HepG2 (cell line): ENCODE data around the gene MAPRE3. TPM values are rescaled to one million over a fixed set of nuclear protein-coding genes. Genes with fewer than 3 reads are reported as not detected.
A peak's percentile ranks its signal among the peaks of the same experiment; 100 is the strongest.

Experiments
- ATAC-seq: fragments of 200-7000 bp; cut with Tn5 transposase; 3 replicates; pipeline ENCODE4 v1.9.1; 2020; ENCODE audit warnings: mild to moderate bottlenecking, moderate library complexity
- BruUV-seq: library from RNA; stranded (reverse); fragments of 400-500 nt; replicated peaks from 2 replicates; lab custom pipeline; 2021; lab: Mats Ljungman, UMichigan
- CTCF ChIA-PET: fragments of 300-600 bp; formaldehyde crosslinking; extraction: SDS; loops from one replicate; lab custom pipeline; 2021; ENCODE audit warnings: low total read pairs, inconsistent platforms, low intra/inter-chr PET ratio; lab: Yijun Ruan, JAX
- POLR2A ChIA-PET: fragments of 350-600 bp; sonication (Branson Sonifier 250); formaldehyde crosslinking; loops from one replicate; lab custom pipeline; 2020; ENCODE audit warnings: antibody characterized with exemption, inconsistent platforms; lab: Yijun Ruan, JAX
- DNase-seq: peaks from one replicate; pipeline ENCODE4 v3.0.0-alpha.2; 2015; ENCODE audit warnings: low spot score
- FAIRE-seq: peaks from 3 replicates; lab custom pipeline; 2011; peaks lifted over from hg19 to GRCh38; lab: Jason Lieb, UNC
- H2AFZ ChIP-seq: one replicate; pipeline ENCODE4 v1.6.1; 2011; ENCODE audit warnings: low read length, inconsistent platforms
- H3K27ac ChIP-seq: fragments of 300-600 bp; 3 replicates; pipeline ENCODE4 v1.8.0; 2011; ENCODE audit warnings: mixed run types, mild to moderate bottlenecking, mixed read lengths, low read length, inconsistent platforms; ENCODE audit not compliant: insufficient read depth; ENCODE audit errors: extremely low read length
- H3K27me3 ChIP-seq, 2 experiments: fragments of 200-600 bp in 1 of 2; 2 replicates in 1 of 2; 3 replicates in 1 of 2; pipeline versions ENCODE4 v1.6.0 to v1.8.0; 2011; ENCODE audit warnings: low read length in 2 of 2, mild to moderate bottlenecking in 2 of 2, moderate library complexity in 2 of 2, inconsistent platforms in 1 of 2; ENCODE audit not compliant: insufficient read depth in 2 of 2, control insufficient read depth in 1 of 2
- H3K36me3 ChIP-seq, 2 experiments: fragments of 200-600 bp in 1 of 2; replicated peaks in 1 of 2; 2 replicates in 1 of 2; 3 replicates in 1 of 2; pipeline versions ENCODE4 v1.5.1 to v1.8.0; 2011; ENCODE audit warnings: low read length in 2 of 2, inconsistent platforms in 1 of 2; ENCODE audit not compliant: insufficient read depth in 2 of 2, control insufficient read depth in 1 of 2
- H3K4me1 ChIP-seq: 2 replicates; pipeline ENCODE4 v1.5.1; 2012; ENCODE audit warnings: low read length, inconsistent platforms; ENCODE audit not compliant: insufficient read depth
- H3K4me2 ChIP-seq: 2 replicates; pipeline ENCODE4 v1.6.0; 2011; ENCODE audit warnings: low read depth, low read length, inconsistent platforms
- H3K4me3 ChIP-seq, 3 experiments: fragments of 200-600 bp in 1 of 3; sonication (generic), shearing (Covaris generic) in 1 of 3; replicated peaks in 1 of 3; 2 replicates each; pipeline ENCODE4 v1.5.1; 2011 to 2016; ENCODE audit warnings: low read length in 3 of 3, inconsistent platforms in 2 of 3, low read depth in 2 of 3, mild to moderate bottlenecking in 2 of 3, control low read depth in 1 of 3, mixed read lengths in 1 of 3; ENCODE audit not compliant: insufficient read depth in 1 of 3
- H3K79me2 ChIP-seq: one replicate; pipeline ENCODE4 v1.6.1; 2011; ENCODE audit warnings: low read length, inconsistent platforms; ENCODE audit not compliant: insufficient read depth
- H3K9ac ChIP-seq: 2 replicates; pipeline ENCODE4 v1.6.0; 2011; ENCODE audit warnings: mild to moderate bottlenecking, low read depth, low read length, inconsistent platforms; ENCODE audit not compliant: insufficient read depth
- H3K9me3 ChIP-seq: 2 replicates; pipeline ENCODE4 v1.5.1; 2012; ENCODE audit warnings: mild to moderate bottlenecking, low read length
- H4K20me1 ChIP-seq: 2 replicates; pipeline ENCODE4 v1.6.0; 2011; ENCODE audit warnings: inconsistent platforms, mild to moderate bottlenecking, low read length, moderate library complexity; ENCODE audit not compliant: insufficient read depth
- GPBP1L1 ChIP-seq: sonication (generic); formaldehyde crosslinking; IDR thresholded peaks from 2 replicates; pipeline ENCODE4 v1.5.0; 2020; ENCODE audit warnings: mild to moderate bottlenecking, missing genetic modification reagents
- KDM2A ChIP-seq: sonication (generic); formaldehyde crosslinking; IDR thresholded peaks from 2 replicates; pipeline ENCODE4 v1.4.0; 2020; ENCODE audit warnings: low read depth, missing genetic modification reagents, borderline replicate concordance
- POLR2AphosphoS5 ChIP-seq: IDR thresholded peaks from 2 replicates; pipeline ENCODE4 v1.6.1; 2012; ENCODE audit warnings: low read depth, low read length
- PPARG ChIP-seq: conservative IDR thresholded peaks from 2 replicates; pipeline ENCODE4 v1.6.1; 2016; ENCODE audit warnings: missing biosample characterization, missing genetic modification reagents
- RBFOX2 ChIP-seq: fragments of 200-400 bp; formaldehyde crosslinking; IDR thresholded peaks from 2 replicates; pipeline ENCODE4 v1.6.1; 2017; ENCODE audit warnings: low read depth, mild to moderate bottlenecking, low read length
- REL ChIP-seq: sonication (generic); formaldehyde crosslinking; conservative IDR thresholded peaks from 2 replicates; pipeline ENCODE4 v1.8.0; 2022; ENCODE audit warnings: mild to moderate bottlenecking, missing genetic modification reagents, moderate library complexity
- ZNF597 ChIP-seq: sonication (generic); formaldehyde crosslinking; IDR thresholded peaks from 2 replicates; pipeline ENCODE4 v1.5.0; 2020; ENCODE audit warnings: missing genetic modification reagents
- WGBS: methylation state at CpG from one replicate; pipeline ENCODE4 v1.1.6; 2017; ENCODE audit warnings: low lambda C conversion rate; 5-methylcytosine and 5-hydroxymethylcytosine counted together
- in situ Hi-C: cut with HindIII; loops from 2 replicates; pipeline ENCODE4 v1.10.0; 2017; ENCODE audit warnings: low pct_unique_long_range_greater_than_20kb; ENCODE audit not compliant: extremely low pct_ligation_motif_present
- intact Hi-C: fragments of 100-400 bp; cut with micrococcal nuclease; formaldehyde crosslinking; loops from one replicate; pipeline ENCODE4 v1.10.0; 2022; ENCODE audit not compliant: unreplicated experiment
- polyA plus RNA-seq, 8 experiments: library from polyadenylated mRNA; depleted of rRNA in 3 of 8; stranded (reverse) in 7 of 8; unstranded in 1 of 8; fragments of >200 nt; fragmentation: Illumina TruSeq in 4 of 8; extraction: Trizol in 4 of 8; gene quantifications; 2 replicates each; pipeline versions ENCODE4 v1.2.1 to v1.2.3, GENCODE V29; 2011 to 2016; ENCODE audit warnings: low read depth in 4 of 8, missing spikeins in 1 of 8, mixed read lengths in 1 of 8; ENCODE audit not compliant: insufficient read depth in 1 of 8
- total RNA-seq, 5 experiments: library from RNA; depleted of rRNA; stranded (reverse); fragments of >200 nt; fragmentation: Illumina TruSeq; extraction: Trizol; gene quantifications; 2 replicates each; pipeline ENCODE4 v1.2.3, GENCODE V29; 2016; ENCODE audit warnings: low read depth in 1 of 5
- TF ChIP-seq, protein P1 (sequence below): sonication (generic); formaldehyde crosslinking; conservative IDR thresholded peaks from 2 replicates; pipeline ENCODE4 v1.5.0; 2020; ENCODE audit warnings: missing genetic modification reagents

Gene MAPRE3
- total and polyA plus RNA-seq, 2 of the 13 experiments (the other 11 are each of a cell fraction or from before 2014, with no cell fraction given) = 0.31 to 0.91 TPM

GRCh38 chr2:27065128-27065527 lies 94.7 kb downstream of the MAPRE3 start:
- H4K20me1 ChIP-seq = peaks cover 2% of the 10 kb centered on the region; the same call in 1 of the 2 replicates
- intact Hi-C loops (no loop called here), in situ Hi-C loops (no loop called here)
- H3K27me3 ChIP-seq = no peaks in the 10 kb centered on the region
- ChIA-PET CTCF (no interaction called here), POLR2A (interaction anchor here (1.3 to 11.6 kb wide), 5 partner anchors 7 to 28 kb away, joined by 4 to 100 read pairs (median 14); partner anchors contain the start of genes AGBL5 and KHK)
- FAIRE-seq (no peak), ATAC-seq (no peak), DNase-seq (no peak)
- no peak overlapping the region for H3K4me3 ChIP-seq
- H3K4me1 ChIP-seq = peaks cover 20% of the 10 kb centered on the region
- no peak overlapping the region for H2AFZ ChIP-seq
- 98% methylated on average over 3 of the region's 3 CpGs for WGBS
- H3K79me2 ChIP-seq = peaks cover 17% of the 10 kb centered on the region
- no peak overlapping the region for H3K4me2 ChIP-seq
- peaks cover 18 to 27% of the 10 kb centered on the region in 2 experiments for H3K36me3 ChIP-seq
- H3K9ac ChIP-seq = no peak overlapping the region
- no peak overlapping the region for H3K27ac ChIP-seq
- H3K9me3 ChIP-seq = no peaks in the 10 kb centered on the region
- TF ChIP-seq, protein P1, sequence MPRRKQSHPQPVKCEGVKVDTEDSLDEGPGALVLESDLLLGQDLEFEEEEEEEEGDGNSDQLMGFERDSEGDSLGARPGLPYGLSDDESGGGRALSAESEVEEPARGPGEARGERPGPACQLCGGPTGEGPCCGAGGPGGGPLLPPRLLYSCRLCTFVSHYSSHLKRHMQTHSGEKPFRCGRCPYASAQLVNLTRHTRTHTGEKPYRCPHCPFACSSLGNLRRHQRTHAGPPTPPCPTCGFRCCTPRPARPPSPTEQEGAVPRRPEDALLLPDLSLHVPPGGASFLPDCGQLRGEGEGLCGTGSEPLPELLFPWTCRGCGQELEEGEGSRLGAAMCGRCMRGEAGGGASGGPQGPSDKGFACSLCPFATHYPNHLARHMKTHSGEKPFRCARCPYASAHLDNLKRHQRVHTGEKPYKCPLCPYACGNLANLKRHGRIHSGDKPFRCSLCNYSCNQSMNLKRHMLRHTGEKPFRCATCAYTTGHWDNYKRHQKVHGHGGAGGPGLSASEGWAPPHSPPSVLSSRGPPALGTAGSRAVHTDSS = no peak
- TF ChIP-seq KDM2A (CRISPR knock-in tag) = no peak
- TF ChIP-seq ZNF597 (CRISPR knock-in tag) = no peak
- TF ChIP-seq REL (CRISPR knock-in tag) = 0 out of 2 replicates have a peak, but pooled peaks have one; percentile 23
- no TSS peak for BruUV-seq

DNA sequence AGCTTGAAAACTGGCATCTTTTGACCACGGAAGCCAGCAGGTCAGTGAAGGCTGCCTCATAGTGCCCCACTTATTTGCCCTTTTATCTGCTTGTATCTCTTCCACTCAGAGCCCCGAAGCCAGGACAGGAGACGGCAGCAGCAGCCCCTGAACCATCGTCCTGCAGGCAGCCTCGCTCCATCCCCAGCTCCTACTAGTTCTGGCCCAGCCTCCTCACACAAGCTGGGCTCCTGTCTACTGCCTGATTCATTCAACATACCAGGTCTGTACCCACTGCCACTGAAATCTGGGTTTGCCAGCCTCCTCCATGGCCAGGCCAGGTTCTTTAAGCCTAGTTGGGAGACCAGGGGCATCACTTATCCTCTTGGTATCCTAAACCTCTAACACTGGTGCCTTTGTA lies 96.9 kb downstream of the MAPRE3 start:
- CTCF ChIA-PET = no interaction called here
- POLR2A ChIA-PET = interaction anchor here (1.2 to 11.6 kb wide), 6 partner anchors 9 to 28 kb away, joined by 3 to 100 read pairs (median 5); partner anchors contain the start of gene AGBL5
- H3K9ac ChIP-seq = no peak overlapping the region

More for the DNA sequence above, 96.9 kb downstream of the MAPRE3 start:
- Histone ChIP-seq H3K79me2 (peaks cover 30% of the 10 kb centered on the region), H3K4me3 (no peak overlapping the region), H3K36me3 (peaks cover 15 to 27% of the 10 kb centered on the region in 2 experiments), H3K4me1 (peaks cover 29% of the 10 kb centered on the region), H2AFZ (no peak overlapping the region), H4K20me1 (peaks cover 2% of the 10 kb centered on the region; the same call in 1 of the 2 replicates), H3K4me2 (no peak overlapping the region), H3K9me3 (no peaks in the 10 kb centered on the region), H3K27ac (no peak overlapping the region), H3K27me3 (no peaks in the 10 kb centered on the region; a peak in 1 of 5 replicates)
- DNase-seq (no peak), ATAC-seq (no peak), FAIRE-seq (no peak)
- no TSS peak for BruUV-seq
- intact Hi-C loops = no loop called here
- 97% methylated on average over 5 of the region's 5 CpGs for WGBS
- TF ChIP-seq PPARG (CRISPR knock-in tag) (no peak), RBFOX2 (peak; percentile 66), POLR2AphosphoS5 (peak; percentile 19; the same call in 1 of the 2 replicates), GPBP1L1 (CRISPR knock-in tag) (no peak)
- in situ Hi-C loops = no loop called here
